K562 (cell line): ENCODE measurements around the gene CALU. TPM values are rescaled to one million over a fixed set of nuclear protein-coding genes. Genes with fewer than 3 reads are reported as not detected.

Experiments
- BRCA1 ChIP-seq, 2 experiments: fragments of 450-650 bp in 1 of 2; sonication (generic) in 1 of 2; formaldehyde crosslinking in 1 of 2; IDR thresholded peaks; 2 replicates each; pipeline versions ENCODE4 v1.5.0 to v1.6.1; 2017 to 2020; ENCODE audit warnings: mild to moderate bottlenecking in 1 of 2, missing genetic modification reagents in 1 of 2
- ESRRB ChIP-seq: fragments of 250-450 bp; sonication (Bioruptor Pico); IDR thresholded peaks from 2 replicates; pipeline ENCODE4 v1.5.0; 2020; ENCODE audit warnings: mild to moderate bottlenecking, moderate library complexity, borderline replicate concordance
- HDAC6 ChIP-seq: IDR thresholded peaks from 2 replicates; pipeline ENCODE4 v1.6.1; 2012; ENCODE audit warnings: low read depth, mild to moderate bottlenecking, control low read depth, inconsistent platforms, low read length, moderate library complexity
- ILF3 ChIP-seq: fragments of 450-650 bp; IDR thresholded peaks from 2 replicates; pipeline ENCODE4 v1.6.1; 2018; ENCODE audit warnings: antibody characterized with exemption, mild to moderate bottlenecking, moderate library complexity, borderline replicate concordance
- KDM5B ChIP-seq: fragments of 200-600 bp; sonication (generic); IDR thresholded peaks from 2 replicates; pipeline ENCODE4 v1.6.1; 2012; ENCODE audit warnings: low read depth, mild to moderate bottlenecking, moderate library complexity, low read length, control low read depth, inconsistent platforms; ENCODE audit not compliant: insufficient replicate concordance
- MAFG ChIP-seq: fragments of 450-650 bp; conservative IDR thresholded peaks from 2 replicates; pipeline ENCODE4 v1.6.1; 2016; ENCODE audit warnings: missing genetic modification characterization, missing compliant biosample characterization
- MBD1 ChIP-seq: fragments of 250-450 bp; sonication (Bioruptor Pico); IDR thresholded peaks from 2 replicates; pipeline ENCODE4 v1.8.0; 2022; ENCODE audit warnings: inconsistent platforms
- MLX ChIP-seq, 2 experiments: fragments of 450-650 bp in 1 of 2; sonication (generic) in 1 of 2; formaldehyde crosslinking; conservative IDR thresholded peaks; 2 replicates each; pipeline versions ENCODE4 v1.4.0 to v1.8.1; 2020 to 2022; ENCODE audit warnings: mild to moderate bottlenecking in 1 of 2, missing genetic modification reagents in 1 of 2
- MTA2 ChIP-seq: fragments of 450-650 bp; IDR thresholded peaks from 2 replicates; pipeline ENCODE4 v1.6.1; 2016; ENCODE audit warnings: low read depth
- NCOR1 ChIP-seq: fragments of 450-650 bp; IDR thresholded peaks from 2 replicates; pipeline ENCODE4 v1.6.1; 2016; ENCODE audit warnings: mild to moderate bottlenecking, moderate library complexity
- PKNOX1 ChIP-seq: fragments of 450-650 bp; IDR thresholded peaks from 2 replicates; pipeline ENCODE4 v1.6.1; 2016
- PRMT5 ChIP-seq: sonication (generic); formaldehyde crosslinking; IDR thresholded peaks from 2 replicates; pipeline ENCODE4 v1.5.0; 2020; ENCODE audit warnings: missing genetic modification reagents
- THRAP3 ChIP-seq: fragments of 450-650 bp; IDR thresholded peaks from 2 replicates; pipeline ENCODE4 v1.6.1; 2016; ENCODE audit warnings: mild to moderate bottlenecking, inconsistent platforms, borderline replicate concordance
- TRIM24 ChIP-seq, 2 experiments: fragments of 450-650 bp; IDR thresholded peaks; 2 replicates each; pipeline ENCODE4 v1.6.1; 2016
- XRCC5 ChIP-seq: fragments of 200-400 bp; formaldehyde crosslinking; IDR thresholded peaks from 2 replicates; pipeline ENCODE4 v1.6.1; 2017; ENCODE audit warnings: low read depth, mild to moderate bottlenecking, low read length
- ZC3H8 ChIP-seq: fragments of 450-650 bp; IDR thresholded peaks from 2 replicates; pipeline ENCODE4 v1.6.1; 2017
- ZNF318 ChIP-seq, 2 experiments: fragments of 450-650 bp; IDR thresholded peaks; 2 replicates each; pipeline ENCODE4 v1.6.1; 2016; ENCODE audit warnings: mild to moderate bottlenecking in 2 of 2, borderline replicate concordance in 1 of 2, low read depth in 1 of 2, moderate library complexity in 1 of 2
- polyA plus RNA-seq, 8 experiments: library from polyadenylated mRNA; depleted of rRNA in 4 of 8; stranded (reverse) in 5 of 8; unstranded in 3 of 8; fragments of >200 nt; fragmentation: Nextera tagmentation in 2 of 8; fragmentation: Illumina TruSeq in 1 of 8; extraction: Ambion mirVana in 2 of 8; extraction: Trizol in 1 of 8; gene quantifications; 2 replicates each; pipeline versions ENCODE4 v1.2.1 to v1.2.3, GENCODE V29; 2011 to 2014; ENCODE audit warnings: inconsistent platforms in 1 of 8, missing spikeins in 1 of 8
- total RNA-seq, 7 experiments: library from RNA; depleted of rRNA in 6 of 7; stranded (reverse); fragments of >200 nt in 6 of 7; fragmentation: Illumina TruSeq in 2 of 7; extraction: Trizol in 2 of 7; gene quantifications; 2 replicates each; pipeline versions ENCODE4 v1.2.1 to v1.2.3, GENCODE V29; 2011 to 2021; ENCODE audit warnings: low replicate concordance in 1 of 7

The CALU gene
- total and polyA plus RNA-seq, 9 of the 15 experiments (the other 6 are each of a cell fraction or from before 2014, with no cell fraction given), result 166 to 286 (median 215) TPM

- TF ChIP-seq THRAP3, result no peak
- no peak for TF ChIP-seq PKNOX1
- TF ChIP-seq TRIM24 (IDR thresholded peaks at IDR 0.05), result no peak
- TF ChIP-seq NCOR1, result no peak
- no peak for TF ChIP-seq ZNF318 (IDR thresholded peaks at IDR 0.05; ENCODE audit: borderline replicate concordance in 1 of 2, low read depth in 1 of 2)
- TF ChIP-seq XRCC5, result no peak
- peak; percentile 25 for TF ChIP-seq KDM5B
- no peak for TF ChIP-seq ESRRB (CRISPR knock-in tag)
- TF ChIP-seq ILF3, result no peak
- TF ChIP-seq BRCA1 (IDR thresholded peaks at IDR 0.05), result no peak
- TF ChIP-seq BRCA1 (CRISPR knock-in tag; IDR thresholded peaks at IDR 0.05), result no peak
- TF ChIP-seq ZC3H8, result no peak
- no peak for TF ChIP-seq PRMT5 (CRISPR knock-in tag)
- no peak for TF ChIP-seq MBD1 (CRISPR knock-in tag)
- no peak for TF ChIP-seq MLX (CRISPR knock-in tag; conservative IDR thresholded peaks at IDR 0.05)
- TF ChIP-seq MTA2, result no peak
- no peak for TF ChIP-seq HDAC6
- peak; percentile 95 for TF ChIP-seq MAFG
Measured at GRCh38 chr7:128815289-128815942, 76.3 kb downstream of the CALU start (continued).
